GM10266 (cell line): ENCODE data around the gene CELSR3.

ENCODE experiments used
- DNase-seq: peaks from one replicate; pipeline ENCODE4 v3.0.0; 2012; ENCODE audit errors: extremely low spot score
- CTCF ChIP-seq: IDR thresholded peaks from 2 replicates; pipeline ENCODE4 v1.5.1; 2012; ENCODE audit warnings: mild to moderate bottlenecking, low read depth; ENCODE audit not compliant: control insufficient read depth, insufficient read depth; ENCODE audit errors: missing control alignments

The CELSR3 gene

GRCh38 chr3:48595075-48595525 lies 67.6 kb downstream of the CELSR3 start, which contains the start of gene COL7A1:
Gene COL7A1 (minus strand): TSS chr3:48595329. CDS start chr3:48595159, 170 bp downstream.
- DNase-seq: peak; percentile 61

GRCh38 chr3:48594417-48595049 lies 68.2 kb downstream of the CELSR3 start:
- DNase-seq: no peak
- no peak for TF ChIP-seq CTCF

More at GRCh38 chr3:48595075-48595525, 67.6 kb downstream of the CELSR3 start, which contains the start of gene COL7A1:
- TF ChIP-seq CTCF: no peak

- no peak for TF ChIP-seq CTCF
- DNase-seq: no peak
Measured at GRCh38 chr3:48593337-48593736, 69.3 kb downstream of the CELSR3 start.

- TF ChIP-seq CTCF: no peak
- DNase-seq: no peak
Measured at GRCh38 chr3:48592519-48593087, 70.1 kb downstream of the CELSR3 start.

- no peak for DNase-seq
- no peak for TF ChIP-seq CTCF
Measured at GRCh38 chr3:48591886-48592518, 70.7 kb downstream of the CELSR3 start.

- no peak for DNase-seq
- TF ChIP-seq CTCF: no peak
Measured at GRCh38 chr3:48591436-48591835, 71.2 kb downstream of the CELSR3 start.

- no peak for TF ChIP-seq CTCF
Measured at GRCh38 chr3:48588230-48588629, 74.5 kb downstream of the CELSR3 start.

More at GRCh38 chr3:48588230-48588629, 74.5 kb downstream of the CELSR3 start:
- DNase-seq: no peak
